ENCODE measurements around the gene TOR1B.

- TF ChIP-seq CTCF (conservative IDR thresholded peaks at IDR 0.05; ENCODE audit: low read length) (no peak), EZH2phosphoT487 (IDR thresholded peaks at IDR 0.05; ENCODE audit: borderline replicate concordance, low read depth, low read length) (no peak)
These were observed 41.0 kb upstream of the TOR1B start for GRCh38 chr9:129761901-129762369.
